Immature natural killer cell (primary cell): ENCODE data around the gene LAMB2. TPM values are rescaled to one million over a fixed set of nuclear protein-coding genes. Genes with fewer than 3 reads are reported as not detected.

Experiments used
- DNase-seq, 3 donors: peaks; one replicate each; pipeline ENCODE4 v3.0.0; 2022; ENCODE audit warnings: mixed read lengths in 1 of 3
- H3K27ac Mint-ChIP-seq, 6 donors: one replicate each; pipeline ENCODE4 v1.8.0; 2020; ENCODE audit warnings: mixed read lengths in 6 of 6, mild to moderate bottlenecking in 5 of 6, inconsistent platforms in 4 of 6, moderate library complexity in 3 of 6
- H3K27me3 Mint-ChIP-seq, 3 donors: one replicate each; pipeline ENCODE4 v1.8.0; 2020 to 2021; ENCODE audit warnings: low read depth in 3 of 3, mild to moderate bottlenecking in 3 of 3, mixed read lengths in 3 of 3, moderate library complexity in 3 of 3, inconsistent platforms in 1 of 3
- H3K36me3 Mint-ChIP-seq, 3 donors: one replicate each; pipeline ENCODE4 v1.8.0; 2020; ENCODE audit warnings: mixed read lengths in 3 of 3, inconsistent platforms in 2 of 3, mild to moderate bottlenecking in 2 of 3
- H3K4me1 Mint-ChIP-seq, 2 donors: one replicate each; pipeline ENCODE4 v1.8.0; 2020; ENCODE audit warnings: inconsistent platforms in 2 of 2, mild to moderate bottlenecking in 2 of 2, mixed read lengths in 2 of 2, moderate library complexity in 1 of 2
- H3K4me3 Mint-ChIP-seq, 5 donors: one replicate each; pipeline ENCODE4 v1.8.0; 2020; ENCODE audit warnings: mild to moderate bottlenecking in 5 of 5, mixed read lengths in 5 of 5, inconsistent platforms in 3 of 5, moderate library complexity in 3 of 5
- H3K9me3 Mint-ChIP-seq, 6 donors: one replicate each; pipeline ENCODE4 v1.8.0; 2020; ENCODE audit warnings: mild to moderate bottlenecking in 6 of 6, mixed read lengths in 6 of 6, inconsistent platforms in 4 of 6, moderate library complexity in 3 of 6
- polyA plus RNA-seq, 3 donors: library from polyadenylated mRNA; unstranded; fragments of 300-500 nt; fragmentation: Illumina TruSeq; gene quantifications; one replicate each; pipeline ENCODE4 v1.2.3, GENCODE V29; 2021

Gene LAMB2
- polyA plus RNA-seq, 3 donors from 2014 or later, result not detected

- Mint-ChIP-seq H3K36me3 (peaks cover 14 to 23% (median 20%) of the 10 kb centered on the region in 3 donors), H3K9me3 (no peaks in the 10 kb centered on the region), H3K27ac (no peak overlapping the region), H3K4me1 (peaks cover 21 to 26% of the 10 kb centered on the region in 2 donors), H3K4me3 (no peak overlapping the region), H3K27me3 (peaks cover 2 to 4% (median 3%) of the 10 kb centered on the region in 3 donors)
- DNase-seq, result no peak
These were observed 32.7 kb downstream of the LAMB2 start for GRCh38 chr3:49100046-49100615.

DNA sequence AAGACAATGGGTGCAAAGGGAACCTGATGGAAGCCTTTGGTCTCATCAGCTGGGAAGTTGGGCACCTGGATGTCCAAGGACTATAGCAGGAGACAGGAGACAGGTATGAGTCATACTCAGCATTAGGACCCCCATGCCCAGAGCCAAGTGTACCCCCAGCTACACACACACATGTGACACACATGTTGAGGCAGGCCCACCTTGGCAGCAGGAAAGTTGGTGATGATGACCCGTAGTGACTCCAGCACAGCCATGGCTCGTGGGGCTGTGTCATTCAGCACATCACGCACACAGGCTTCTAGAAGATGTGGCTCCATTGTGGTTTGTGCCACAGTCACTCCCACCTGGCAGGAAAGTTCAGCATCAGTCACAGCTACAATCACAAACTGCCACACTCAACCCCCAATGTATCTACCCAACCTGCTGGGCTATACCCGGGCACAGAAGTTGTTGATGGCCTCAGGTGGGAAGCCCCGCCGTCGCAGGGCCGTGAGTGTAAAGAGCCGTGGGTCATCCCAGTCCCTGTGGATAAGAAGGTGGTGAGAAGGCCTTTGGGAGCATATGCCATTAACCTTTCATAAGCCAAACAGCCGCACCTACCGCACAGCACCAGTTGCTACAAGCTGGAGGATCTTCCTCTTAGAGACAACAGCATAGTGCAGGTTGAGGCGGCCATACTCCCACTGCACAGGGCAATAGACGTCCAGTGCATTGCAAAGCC is 33.8 kb downstream of the LAMB2 start:
- Mint-ChIP-seq H3K36me3 (peaks cover 14 to 23% (median 20%) of the 10 kb centered on the region in 3 donors), H3K4me3 (no peak overlapping the region), H3K27ac (peak overlapping the region in 1 of 6 donors; percentile 3), H3K4me1 (peaks cover 19 to 23% of the 10 kb centered on the region in 2 donors), H3K27me3 (peaks cover 2 to 5% (median 5%) of the 10 kb centered on the region in 3 donors), H3K9me3 (no peaks in the 10 kb centered on the region)
- no peak for DNase-seq

GRCh38 chr3:49098429-49098828 is 34.4 kb downstream of the LAMB2 start:
- Mint-ChIP-seq H3K27ac (no peak overlapping the region), H3K4me1 (peaks cover 14 to 17% of the 10 kb centered on the region in 2 donors), H3K36me3 (peaks cover 14 to 23% (median 20%) of the 10 kb centered on the region in 3 donors), H3K27me3 (peaks cover 5 to 8% (median 6%) of the 10 kb centered on the region in 3 donors), H3K9me3 (no peaks in the 10 kb centered on the region), H3K4me3 (no peak overlapping the region)
- no peak for DNase-seq

GRCh38 chr3:49093853-49094767 is 38.7 kb downstream of the LAMB2 start, which contains the start of gene QRICH1:
TSS of gene QRICH1 (minus strand) at chr3:49094071. CDS start at chr3:49077017, 17,054 bp downstream.
- H3K9me3 Mint-ChIP-seq, result no peaks in the 10 kb centered on the region
- peak within 1 kb of the TSS; percentile 92 to 99 (median 96) for H3K27ac Mint-ChIP-seq
- H3K4me3 Mint-ChIP-seq, result peak within 1 kb of the TSS; percentile 91 to 100 (median 95)
- peaks cover 40 to 49% of the 10 kb centered on the region in 2 donors for H3K4me1 Mint-ChIP-seq
- peaks cover 5 to 13% (median 11%) of the 10 kb centered on the region in 3 donors for H3K27me3 Mint-ChIP-seq
- peak; percentile 97 to 98 (median 97) for DNase-seq
- H3K36me3 Mint-ChIP-seq, result peaks cover 0 to 5% (median 4%) of the 10 kb centered on the region in 3 donors

DNA sequence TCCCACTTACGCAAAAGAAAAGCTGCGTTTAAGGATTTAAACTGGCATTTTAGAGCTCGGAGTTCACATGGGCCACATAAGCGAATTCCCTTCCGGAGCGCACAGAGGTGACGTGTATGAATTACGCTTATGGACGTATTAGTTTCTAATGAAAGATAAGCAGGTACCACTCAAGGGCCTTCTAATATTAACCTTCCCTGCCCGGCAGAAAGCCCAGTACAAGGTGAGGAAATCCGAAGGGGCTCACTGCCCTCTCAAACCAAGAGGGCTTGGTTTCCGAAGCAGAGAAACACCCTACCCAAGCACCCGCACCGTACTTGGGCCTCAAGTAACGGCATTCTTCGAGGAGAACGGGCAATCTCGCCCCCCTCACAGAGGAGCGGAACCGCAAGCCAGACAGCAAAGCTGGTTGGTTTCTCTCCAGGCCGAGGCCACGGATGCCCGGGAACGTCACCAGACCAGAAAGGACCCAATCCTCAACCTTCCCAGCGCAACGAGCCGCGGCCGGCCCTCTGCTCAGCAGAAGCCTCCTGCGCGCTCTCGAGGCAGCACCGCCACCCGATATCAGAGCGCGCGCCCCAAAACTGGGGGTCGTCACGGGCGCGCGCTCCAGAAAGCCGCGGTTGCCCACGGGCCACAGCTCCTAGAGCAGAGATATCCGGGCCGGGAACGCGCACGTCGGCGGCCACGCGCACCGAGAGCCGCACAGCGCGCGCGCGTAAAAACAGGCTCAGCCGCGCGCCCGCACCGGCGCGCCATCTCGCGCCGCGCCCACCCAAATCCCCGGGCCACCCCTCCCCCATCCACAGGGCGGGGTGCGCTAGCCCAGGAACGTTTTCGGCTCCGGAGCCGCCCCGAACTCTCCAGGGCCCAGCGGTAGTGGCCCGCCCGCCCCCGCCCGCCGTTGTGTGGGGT is 39.7 kb downstream of the LAMB2 start:
- Mint-ChIP-seq H3K36me3 (peaks cover 0 to 3% (median 0%) of the 10 kb centered on the region in 3 donors), H3K27me3 (peaks cover 5 to 13% (median 11%) of the 10 kb centered on the region in 3 donors), H3K27ac (peak overlapping the region; percentile 92 to 95 (median 94)), H3K4me3 (peak overlapping the region; percentile 88 to 100 (median 94)), H3K4me1 (peaks cover 42 to 49% of the 10 kb centered on the region in 2 donors), H3K9me3 (no peaks in the 10 kb centered on the region)
- peak; percentile 82 to 87 (median 86) for DNase-seq

GRCh38 chr3:49081429-49081828 is 51.4 kb downstream of the LAMB2 start:
- Mint-ChIP-seq H3K9me3 (no peaks in the 10 kb centered on the region), H3K4me3 (no peak overlapping the region), H3K4me1 (peaks cover 9 to 34% of the 10 kb centered on the region in 2 donors), H3K27me3 (peaks cover 0 to 2% (median 0%) of the 10 kb centered on the region in 3 donors), H3K36me3 (peaks cover 0 to 4% (median 4%) of the 10 kb centered on the region in 3 donors), H3K27ac (no peak overlapping the region)
- DNase-seq, result no peak

DNA sequence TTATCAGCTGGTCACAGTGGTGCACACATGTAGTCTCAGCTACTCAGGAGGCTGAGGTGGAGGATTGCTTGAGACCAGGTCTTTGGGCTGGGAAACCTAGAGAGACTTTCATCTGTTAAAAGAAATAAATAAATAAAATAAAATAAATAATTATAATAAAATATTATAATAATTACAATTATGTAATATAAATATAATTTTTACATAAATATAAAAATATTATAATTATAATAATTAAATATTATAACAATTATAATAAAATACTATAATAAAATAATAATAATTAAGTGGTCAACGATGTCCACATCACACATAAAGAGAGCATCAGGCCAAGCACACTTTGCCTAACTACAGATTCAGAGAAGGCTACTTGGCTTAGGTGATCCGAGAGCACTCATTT is 53.6 kb downstream of the LAMB2 start:
- H3K36me3 Mint-ChIP-seq, result peaks cover 0 to 4% (median 4%) of the 10 kb centered on the region in 3 donors
- peaks cover 6 to 34% of the 10 kb centered on the region in 2 donors for H3K4me1 Mint-ChIP-seq
- no peak overlapping the region for H3K27ac Mint-ChIP-seq
- H3K9me3 Mint-ChIP-seq, result no peaks in the 10 kb centered on the region
- no peaks in the 10 kb centered on the region for H3K27me3 Mint-ChIP-seq
- DNase-seq, result no peak
- no peak overlapping the region for H3K4me3 Mint-ChIP-seq

DNA sequence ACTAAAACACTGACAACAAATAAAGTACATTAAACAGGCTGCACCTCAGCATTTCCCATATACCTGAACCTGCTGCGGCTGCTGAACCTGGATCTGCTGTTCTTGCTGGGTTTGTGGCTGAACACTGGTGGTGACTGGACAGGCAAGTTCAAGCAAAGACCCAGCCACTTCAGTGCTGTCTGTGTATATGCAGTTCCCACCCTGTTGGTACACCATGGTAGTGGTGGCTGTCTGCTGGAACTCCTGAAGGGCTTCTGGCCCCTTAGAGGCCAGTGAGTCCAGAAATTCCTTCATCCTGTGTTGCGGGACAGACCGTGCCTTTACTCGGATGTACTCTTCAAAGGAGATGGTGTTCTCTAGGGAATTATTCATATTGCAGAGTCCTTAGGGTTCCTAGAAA is 56.2 kb downstream of the LAMB2 start:
- H3K27ac Mint-ChIP-seq, result peak overlapping the region in 1 of 6 donors; percentile 16
- no peak overlapping the region for H3K4me3 Mint-ChIP-seq
- no peak for DNase-seq
- H3K9me3 Mint-ChIP-seq, result no peaks in the 10 kb centered on the region
- H3K36me3 Mint-ChIP-seq, result peaks cover 4 to 15% (median 8%) of the 10 kb centered on the region in 3 donors
- H3K4me1 Mint-ChIP-seq, result peaks cover 6 to 29% of the 10 kb centered on the region in 2 donors
- peaks cover 0 to 1% (median 0%) of the 10 kb centered on the region in 3 donors for H3K27me3 Mint-ChIP-seq

DNA sequence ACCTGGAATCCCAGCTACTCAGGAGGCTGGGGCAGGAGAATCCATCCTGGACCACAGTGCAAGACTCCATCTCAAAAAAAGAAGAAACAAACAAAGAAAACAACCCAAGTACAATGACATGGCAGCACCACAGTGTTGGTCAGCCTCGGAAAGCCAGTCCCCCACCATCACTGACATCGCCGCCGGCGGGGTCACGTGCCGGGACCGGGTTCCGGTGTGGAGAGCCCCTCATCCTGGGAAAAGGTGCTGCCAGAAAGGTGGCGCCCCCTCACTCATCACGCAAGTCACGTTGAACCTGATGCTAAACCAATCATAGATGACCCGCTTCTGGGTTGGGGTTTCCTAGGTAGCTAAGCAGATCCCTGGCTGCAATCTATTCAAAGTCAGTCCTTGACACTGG is 56.7 kb downstream of the LAMB2 start:
- DNase-seq, result no peak
- peaks cover 4 to 19% (median 8%) of the 10 kb centered on the region in 3 donors for H3K36me3 Mint-ChIP-seq
- H3K27ac Mint-ChIP-seq, result no peak overlapping the region
- no peaks in the 10 kb centered on the region for H3K9me3 Mint-ChIP-seq
- peaks cover 0 to 1% (median 0%) of the 10 kb centered on the region in 3 donors for H3K27me3 Mint-ChIP-seq
- H3K4me3 Mint-ChIP-seq, result no peak overlapping the region
- peaks cover 8 to 29% of the 10 kb centered on the region in 2 donors for H3K4me1 Mint-ChIP-seq

Other genes with a start within 250 kb of the LAMB2 start
- gene SLC25A20, start 234.2 kb downstream of the LAMB2 start, polyA plus RNA-seq, result 100 to 1,000 TPM in 2 of 3 donors, 10 to 100 TPM in 1; 100.0 to 254 (median 100) TPM
- 100 to 1,000 TPM; 171 to 224 (median 177) TPM for gene ARIH2, start 214.2 kb downstream of the LAMB2 start, polyA plus RNA-seq
- 10 to 100 TPM; 16.8 to 26.8 (median 24.9) TPM for gene P4HTM, start 142.8 kb downstream of the LAMB2 start, polyA plus RNA-seq
- gene WDR6, start 125.7 kb downstream of the LAMB2 start, polyA plus RNA-seq, result 100 to 1,000 TPM in 1 of 3 donors, 10 to 100 TPM in 2; 56.8 to 114 (median 70.6) TPM
- gene DALRD3, start 114.5 kb downstream of the LAMB2 start, polyA plus RNA-seq, result 10 to 100 TPM; 17.1 to 26.9 (median 21.8) TPM
- gene NDUFAF3, start 110.9 kb downstream of the LAMB2 start, polyA plus RNA-seq, result 100 to 1,000 TPM; 118 to 204 (median 142) TPM
- gene IMPDH2, start 103.7 kb downstream of the LAMB2 start, polyA plus RNA-seq, result 10 to 100 TPM; 44.8 to 52.6 (median 52.0) TPM
- gene QRICH1, start 39.0 kb downstream of the LAMB2 start, polyA plus RNA-seq, result 10 to 100 TPM in 2 of 3 donors, 1 to 10 TPM in 1; 9.7 to 29.3 (median 15.1) TPM
- 100 to 1,000 TPM in 1 of 3 donors, 10 to 100 TPM in 2; 94.8 to 104 (median 98.5) TPM for gene QARS1, start 28.3 kb downstream of the LAMB2 start, polyA plus RNA-seq
- 10 to 100 TPM; 19.3 to 43.7 (median 38.3) TPM for gene USP19, start 12.2 kb downstream of the LAMB2 start, polyA plus RNA-seq
- gene CCDC71, start 33.3 kb upstream of the LAMB2 start, polyA plus RNA-seq, result 1 to 10 TPM; 1.1 to 2.0 (median 1.7) TPM
- gene KLHDC8B, start 38.5 kb upstream of the LAMB2 start, polyA plus RNA-seq, result 1 to 10 TPM; 1.6 to 3.1 (median 2.1) TPM
- 1 to 10 TPM in 2 of 3 donors, under 1 TPM in 1; 0.74 to 2.5 (median 1.5) TPM for gene C3orf62, start 144.2 kb upstream of the LAMB2 start, polyA plus RNA-seq
- gene USP4, start 207.0 kb upstream of the LAMB2 start, polyA plus RNA-seq, result 10 to 100 TPM; 52.7 to 84.0 (median 76.1) TPM
- gene GPX1, start 225.3 kb upstream of the LAMB2 start, polyA plus RNA-seq, result 100 to 1,000 TPM; 127 to 194 (median 131) TPM